GM21367 (cell line): ENCODE measurements around the gene PSME2.

Experiments used
- ATAC-seq: cut with Tn5 transposase; IDR thresholded peaks from one replicate; pipeline ENCODE4 v1.9.1; 2021; ENCODE audit not compliant: unreplicated experiment

Gene PSME2

GRCh38 chr14:24179961-24180796 is 33.8 kb upstream of the PSME2 start:
- ATAC-seq = no peak

GRCh38 chr14:24179294-24179960 is 33.0 kb upstream of the PSME2 start:
- no peak for ATAC-seq

GRCh38 chr14:24178399-24179178 is 32.2 kb upstream of the PSME2 start:
- no peak for ATAC-seq

GRCh38 chr14:24177891-24178290 is 31.5 kb upstream of the PSME2 start:
- no peak for ATAC-seq

GRCh38 chr14:24177041-24177825 is 30.8 kb upstream of the PSME2 start:
- ATAC-seq = no peak

GRCh38 chr14:24176599-24176998 is 30.2 kb upstream of the PSME2 start:
- ATAC-seq = no peak

- ATAC-seq = no peak
Measured at GRCh38 chr14:24172871-24173281, 26.5 kb upstream of the PSME2 start.

GRCh38 chr14:24172261-24172860 is 26.0 kb upstream of the PSME2 start:
- ATAC-seq = no peak

GRCh38 chr14:24171422-24172260 is 25.2 kb upstream of the PSME2 start, which contains the start of gene REC8:
Gene REC8, plus strand, starts transcription at chr14:24172080. Its CDS starts 473 bp downstream, at chr14:24172553.
- peak; percentile 78 for ATAC-seq

GRCh38 chr14:24167469-24168114 is 21.2 kb upstream of the PSME2 start:
- no peak for ATAC-seq

- no peak for ATAC-seq
Measured at GRCh38 chr14:24165785-24166184, 19.4 kb upstream of the PSME2 start.

GRCh38 chr14:24164518-24164991 is 18.1 kb upstream of the PSME2 start:
- no peak for ATAC-seq

GRCh38 chr14:24162093-24162492 is 15.7 kb upstream of the PSME2 start:
- ATAC-seq = no peak

GRCh38 chr14:24160850-24161804 is 14.7 kb upstream of the PSME2 start, which contains the start of gene IRF9:
Gene IRF9, plus strand, starts transcription at chr14:24161265. Its CDS starts 880 bp downstream, at chr14:24162145.
- peak; percentile 65 for ATAC-seq

- peak; percentile 5 for ATAC-seq
Measured at GRCh38 chr14:24160499-24160849, 14.1 kb upstream of the PSME2 start.

- ATAC-seq = no peak
Measured at GRCh38 chr14:24159777-24160498, 13.5 kb upstream of the PSME2 start.

GRCh38 chr14:24157331-24157730 is 10.9 kb upstream of the PSME2 start:
- no peak for ATAC-seq
